GM12878 (cell line): ENCODE results near the gene SEPTIN6. TPM values are rescaled to one million over a fixed set of nuclear protein-coding genes. Genes with fewer than 3 reads are reported as not detected.

Source experiments
- ATF3 ChIP-seq: IDR thresholded peaks from 2 replicates; pipeline ENCODE4 v1.6.1; 2011; ENCODE audit warnings: low read depth, mild to moderate bottlenecking, low read length, moderate library complexity, borderline replicate concordance; ENCODE audit errors: extremely low read depth
- ATF7 ChIP-seq: fragments of 450-650 bp; IDR thresholded peaks from 2 replicates; pipeline ENCODE4 v1.6.1; 2016; ENCODE audit warnings: low read depth, mild to moderate bottlenecking
- BACH1 ChIP-seq: fragments of 450-650 bp; IDR thresholded peaks from 2 replicates; pipeline ENCODE4 v1.6.1; 2017; ENCODE audit warnings: mild to moderate bottlenecking, borderline replicate concordance
- BRCA1 ChIP-seq: IDR thresholded peaks from 2 replicates; pipeline ENCODE4 v1.6.1; 2011; ENCODE audit warnings: low read depth, low read length, improper control_type of control experiment
- CEBPZ ChIP-seq: fragments of 150-350 bp; IDR thresholded peaks from 2 replicates; pipeline ENCODE4 v1.6.1; 2016; ENCODE audit warnings: low read depth, low read length
- CHD2 ChIP-seq: IDR thresholded peaks from 2 replicates; pipeline ENCODE4 v1.6.1; 2011; ENCODE audit warnings: low read depth, low read length, improper control_type of control experiment, borderline replicate concordance
- CHD4 ChIP-seq: fragments of 200-600 bp; sonication (generic); IDR thresholded peaks from 2 replicates; pipeline ENCODE4 v1.6.1; 2016; ENCODE audit warnings: mild to moderate bottlenecking
- CUX1 ChIP-seq: IDR thresholded peaks from 2 replicates; pipeline ENCODE4 v1.6.1; 2012; ENCODE audit warnings: improper control_type of control experiment, low read depth, low read length; ENCODE audit not compliant: insufficient replicate concordance
- E4F1 ChIP-seq: fragments of 450-650 bp; IDR thresholded peaks from 2 replicates; pipeline ENCODE4 v1.6.1; 2018; ENCODE audit warnings: borderline replicate concordance, mild to moderate bottlenecking; ENCODE audit not compliant: partially characterized antibody
- EED ChIP-seq: sonication (generic); IDR thresholded peaks from 2 replicates; pipeline ENCODE4 v1.6.1; 2016; ENCODE audit warnings: antibody characterized with exemption, low read depth
- EP300 ChIP-seq, 2 experiments: fragments of 150-350 bp in 1 of 2; IDR thresholded peaks; 2 replicates each; pipeline ENCODE4 v1.6.1; 2011 to 2012; ENCODE audit warnings: low read depth in 2 of 2, low read length in 2 of 2, borderline replicate concordance in 1 of 2, improper control_type of control experiment in 1 of 2, inconsistent platforms in 1 of 2; ENCODE audit not compliant: control insufficient read depth in 1 of 2
- GATAD2B ChIP-seq: fragments of 450-650 bp; conservative IDR thresholded peaks from 2 replicates; pipeline ENCODE4 v1.6.1; 2017; ENCODE audit warnings: low read depth, mild to moderate bottlenecking, moderate library complexity
- IRF4 ChIP-seq: IDR thresholded peaks from 2 replicates; pipeline ENCODE4 v1.6.1; 2011; ENCODE audit warnings: low read depth, low read length
- MXI1 ChIP-seq: fragments of 150-350 bp; IDR thresholded peaks from 2 replicates; pipeline ENCODE4 v1.6.1; 2011; ENCODE audit warnings: low read depth, mild to moderate bottlenecking, inconsistent platforms, low read length, improper control_type of control experiment
- NR2C2 ChIP-seq: IDR thresholded peaks from 2 replicates; pipeline ENCODE4 v1.6.1; 2011; ENCODE audit warnings: borderline replicate concordance, low read depth; ENCODE audit not compliant: control insufficient read depth, insufficient read length
- SIN3A ChIP-seq: IDR thresholded peaks from 2 replicates; pipeline ENCODE4 v1.6.1; 2012; ENCODE audit warnings: low read depth, low read length, improper control_type of control experiment
- SMAD1 ChIP-seq: fragments of 450-650 bp; IDR thresholded peaks from 2 replicates; pipeline ENCODE4 v1.6.1; 2018; ENCODE audit warnings: mild to moderate bottlenecking, low read depth; ENCODE audit not compliant: partially characterized antibody
- STAT3 ChIP-seq: IDR thresholded peaks from 2 replicates; pipeline ENCODE4 v1.6.1; 2011; ENCODE audit warnings: low read depth, low read length, improper control_type of control experiment
- ZNF274 ChIP-seq: IDR thresholded peaks from one replicate; pipeline ENCODE4 v1.8.0; 2011; ENCODE audit not compliant: insufficient read length, insufficient read depth
- ZNF384 ChIP-seq: IDR thresholded peaks from 2 replicates; pipeline ENCODE4 v1.6.1; 2012; ENCODE audit warnings: low read depth, mild to moderate bottlenecking, low read length, improper control_type of control experiment, borderline replicate concordance
- polyA plus RNA-seq, 11 experiments: library from polyadenylated mRNA; depleted of rRNA in 4 of 11; unstranded in 6 of 11; stranded (reverse) in 5 of 11; fragments of >200 nt; fragmentation: Nextera tagmentation in 4 of 11; fragmentation: Illumina TruSeq in 1 of 11; extraction: Ambion mirVana in 4 of 11; extraction: Trizol in 1 of 11; gene quantifications; 1 replicate in 1 of 11; 2 replicates in 10 of 11; pipeline versions ENCODE4 v1.2.1 to v1.2.3, GENCODE V29; 2011 to 2016; ENCODE audit warnings: inconsistent platforms in 2 of 11, missing spikeins in 2 of 11, low read depth in 1 of 11
- total RNA-seq, 4 experiments: library from RNA; depleted of rRNA in 3 of 4; stranded (reverse); fragments of >200 nt in 3 of 4; fragmentation: Illumina TruSeq in 1 of 4; extraction: Trizol in 1 of 4; gene quantifications; 2 replicates each; pipeline versions ENCODE4 v1.2.1 to v1.2.3, GENCODE V29; 2013 to 2021

The SEPTIN6 gene
- total and polyA plus RNA-seq, 10 of the 15 experiments (the other 5 are each of a cell fraction or from before 2014, with no cell fraction given) = 37.2 to 353 (median 154) TPM

GRCh38 chrX:119706616-119707015 is 13.6 kb upstream of the SEPTIN6 start (continued):
- TF ChIP-seq ATF7 = peak; percentile 33; the same call in 1 of the 2 replicates
- TF ChIP-seq CUX1 = no peak
- no peak for TF ChIP-seq ZNF384
- TF ChIP-seq CHD2 = no peak
- no peak for TF ChIP-seq BRCA1
- TF ChIP-seq SMAD1 = no peak
- TF ChIP-seq ATF3 = no peak
- no peak for TF ChIP-seq CEBPZ
- no peak for TF ChIP-seq CHD4
- no peak for TF ChIP-seq SIN3A
- peak; percentile 86 for TF ChIP-seq IRF4
- TF ChIP-seq GATAD2B = no peak
- TF ChIP-seq STAT3 = no peak
- no peak for TF ChIP-seq ZNF274
- TF ChIP-seq NR2C2 = no peak
- TF ChIP-seq EED = peak; percentile 64; the same call in 1 of the 2 replicates
- peak in 1 of 2 experiments; percentile 61; a peak in 1 of 4 replicates for TF ChIP-seq EP300 (IDR thresholded peaks at IDR 0.05; ENCODE audit: borderline replicate concordance in 1 of 2, control insufficient read depth in 1 of 2, low read depth in 2 of 2, low read length in 2 of 2)
- no peak for TF ChIP-seq MXI1
- no peak for TF ChIP-seq E4F1
- TF ChIP-seq BACH1 = no peak
